Ishikawa (cell line): ENCODE results near the gene TMEM266.
A peak's percentile ranks its signal among the peaks of the same experiment; 100 is the strongest.

Experiments used
- CEBPB ChIP-seq: IDR thresholded peaks from 2 replicates; pipeline ENCODE4 v1.6.1; 2012
- CREB1 ChIP-seq: IDR thresholded peaks from 2 replicates; pipeline ENCODE4 v1.6.1; 2012; ENCODE audit warnings: low read depth
- EGR1 ChIP-seq: IDR thresholded peaks from 2 replicates; pipeline ENCODE4 v1.6.1; 2012
- EP300 ChIP-seq: IDR thresholded peaks from 2 replicates; pipeline ENCODE4 v1.6.1; 2012; ENCODE audit warnings: borderline replicate concordance
- FOXM1 ChIP-seq: IDR thresholded peaks from 2 replicates; pipeline ENCODE4 v1.6.1; 2012; ENCODE audit warnings: low read depth, borderline replicate concordance
- NFIC ChIP-seq: IDR thresholded peaks from 2 replicates; pipeline ENCODE4 v1.6.1; 2012
- RAD21 ChIP-seq: IDR thresholded peaks from 2 replicates; pipeline ENCODE4 v1.6.1; 2012; ENCODE audit warnings: low read depth
- REST ChIP-seq: IDR thresholded peaks from 2 replicates; pipeline ENCODE4 v1.6.1; 2012; ENCODE audit warnings: low read depth, mild to moderate bottlenecking
- TAF1 ChIP-seq: IDR thresholded peaks from 2 replicates; pipeline ENCODE4 v1.6.1; 2012; ENCODE audit warnings: low read depth, mild to moderate bottlenecking
- TCF12 ChIP-seq: IDR thresholded peaks from 2 replicates; pipeline ENCODE4 v1.6.1; 2012; ENCODE audit warnings: low read depth
- TEAD4 ChIP-seq: IDR thresholded peaks from 2 replicates; pipeline ENCODE4 v1.6.1; 2012
- YY1 ChIP-seq: IDR thresholded peaks from 2 replicates; pipeline ENCODE4 v1.6.1; 2012; ENCODE audit warnings: low read depth
- ZBTB7A ChIP-seq: IDR thresholded peaks from 2 replicates; pipeline ENCODE4 v1.6.1; 2012; ENCODE audit warnings: low read depth
- TF ChIP-seq, protein P1 (sequence below): IDR thresholded peaks from 2 replicates; pipeline ENCODE4 v1.6.1; 2012
- TF ChIP-seq, protein P2 (sequence below): IDR thresholded peaks from 2 replicates; pipeline ENCODE4 v1.6.1; 2012

The TMEM266 gene

DNA sequence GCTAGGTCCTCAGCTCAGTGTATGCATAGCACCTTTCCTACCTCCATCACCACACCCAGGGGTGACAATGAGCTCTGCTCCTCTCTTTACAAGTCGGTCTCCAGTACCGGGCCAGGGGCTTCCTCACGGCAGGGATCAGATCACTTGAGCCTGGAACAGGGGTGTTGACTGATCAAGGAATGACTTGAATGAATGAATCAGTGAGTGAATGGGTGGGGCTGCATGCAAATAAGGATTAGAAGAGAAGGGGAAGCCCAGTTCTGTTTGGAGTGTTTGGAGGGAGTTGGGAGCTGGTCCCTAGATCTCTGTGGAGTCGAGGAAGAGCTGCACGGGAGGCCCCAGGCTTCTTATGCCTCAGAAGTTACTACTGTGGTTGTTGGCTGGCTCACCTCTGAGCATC is 87.0 kb downstream of the TMEM266 start:
- TF ChIP-seq TAF1 = no peak
- TF ChIP-seq FOXM1 = no peak
- TF ChIP-seq YY1 = no peak
- TF ChIP-seq, protein P1, sequence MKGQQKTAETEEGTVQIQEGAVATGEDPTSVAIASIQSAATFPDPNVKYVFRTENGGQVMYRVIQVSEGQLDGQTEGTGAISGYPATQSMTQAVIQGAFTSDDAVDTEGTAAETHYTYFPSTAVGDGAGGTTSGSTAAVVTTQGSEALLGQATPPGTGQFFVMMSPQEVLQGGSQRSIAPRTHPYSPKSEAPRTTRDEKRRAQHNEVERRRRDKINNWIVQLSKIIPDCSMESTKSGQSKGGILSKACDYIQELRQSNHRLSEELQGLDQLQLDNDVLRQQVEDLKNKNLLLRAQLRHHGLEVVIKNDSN = no peak
- TF ChIP-seq EGR1 = no peak

DNA sequence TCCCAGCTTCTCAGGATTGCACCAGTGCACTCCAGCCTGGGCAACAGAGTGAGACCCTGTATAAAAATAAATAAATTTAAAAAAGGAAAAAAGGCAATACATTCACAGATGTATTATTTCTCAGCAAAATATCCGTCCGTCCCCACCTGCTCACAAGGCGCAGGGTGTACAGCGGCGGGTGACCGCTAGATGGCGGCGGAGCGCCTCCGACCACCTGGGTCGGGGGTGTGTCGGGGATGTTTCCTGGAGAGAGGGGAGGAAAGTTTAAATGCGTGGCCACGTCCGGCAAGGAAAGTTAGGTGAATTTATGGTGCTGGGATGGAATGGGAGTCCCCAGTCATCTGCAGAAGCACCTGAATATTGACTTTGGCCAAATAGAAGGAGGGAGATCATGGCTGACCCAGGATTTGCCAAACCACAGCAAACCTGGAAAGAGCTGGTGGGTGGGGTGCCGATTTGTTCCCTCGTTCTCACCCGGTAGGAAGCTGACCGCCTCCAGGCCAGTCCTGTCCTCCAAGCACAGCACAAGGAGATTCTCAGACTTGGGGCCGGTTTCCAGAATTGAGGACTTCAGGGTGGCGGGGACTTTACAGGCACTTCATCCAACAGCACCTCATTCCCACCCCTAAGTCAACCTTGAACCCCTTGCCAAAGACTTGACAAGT is 88.3 kb downstream of the TMEM266 start:
- TF ChIP-seq TCF12 (no peak), REST (no peak), ZBTB7A (peak; percentile 81), EP300 (no peak), RAD21 (peak; percentile 66), TAF1 (no peak)
- TF ChIP-seq, protein P2, sequence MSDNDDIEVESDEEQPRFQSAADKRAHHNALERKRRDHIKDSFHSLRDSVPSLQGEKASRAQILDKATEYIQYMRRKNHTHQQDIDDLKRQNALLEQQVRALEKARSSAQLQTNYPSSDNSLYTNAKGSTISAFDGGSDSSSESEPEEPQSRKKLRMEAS = no peak
- TF ChIP-seq, protein P1 = no peak

GRCh38 chr15:76149291-76149915 is 89.6 kb downstream of the TMEM266 start:
- TF ChIP-seq FOXM1 (no peak), TCF12 (no peak), TAF1 (no peak), RAD21 (no peak), REST (no peak), ZBTB7A (no peak), YY1 (no peak), NFIC (no peak), EP300 (no peak), TEAD4 (no peak), CREB1 (no peak), CEBPB (no peak), EGR1 (no peak)
- TF ChIP-seq, protein P1 = no peak
- TF ChIP-seq, protein P2 = no peak

DNA sequence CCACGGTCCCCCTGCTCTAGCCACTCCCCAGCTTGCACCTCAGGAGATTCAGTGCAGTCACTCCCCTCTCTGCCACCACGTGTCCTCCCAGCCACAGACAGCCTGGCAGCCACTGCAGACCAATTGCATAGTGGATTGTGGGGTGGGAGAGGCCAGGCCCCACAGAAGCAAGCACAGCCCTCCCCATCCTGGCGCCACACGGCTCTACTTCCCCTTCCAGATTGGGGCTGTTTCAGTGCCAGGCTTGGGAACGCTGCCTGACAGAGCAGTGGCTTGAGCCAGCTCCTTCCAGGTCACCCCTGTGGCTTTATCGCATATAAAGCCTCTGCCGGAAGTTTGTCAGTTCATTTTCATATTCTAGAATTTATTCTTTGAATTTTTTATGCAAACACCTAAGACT is 90.7 kb downstream of the TMEM266 start:
- TF ChIP-seq CREB1 (no peak), CEBPB (no peak), YY1 (no peak), RAD21 (no peak), REST (no peak), TAF1 (no peak), TCF12 (no peak)
- TF ChIP-seq, protein P1 = no peak
